Measurements from ENCODE around the gene NHSL2. TPM values are rescaled to one million over a fixed set of nuclear protein-coding genes. Genes with fewer than 3 reads are reported as not detected.
A peak's percentile ranks its signal among the peaks of the same experiment; 100 is the strongest.
"Not testable (repeated sequence)": the region's sequence is repeated elsewhere in the genome, so short reads cannot be mapped to it uniquely, and the experiment has no call there.

The NHSL2 gene
- total RNA-seq, 2 donors from 2014 or later: 1.6 to 2.9 TPM

DNA sequence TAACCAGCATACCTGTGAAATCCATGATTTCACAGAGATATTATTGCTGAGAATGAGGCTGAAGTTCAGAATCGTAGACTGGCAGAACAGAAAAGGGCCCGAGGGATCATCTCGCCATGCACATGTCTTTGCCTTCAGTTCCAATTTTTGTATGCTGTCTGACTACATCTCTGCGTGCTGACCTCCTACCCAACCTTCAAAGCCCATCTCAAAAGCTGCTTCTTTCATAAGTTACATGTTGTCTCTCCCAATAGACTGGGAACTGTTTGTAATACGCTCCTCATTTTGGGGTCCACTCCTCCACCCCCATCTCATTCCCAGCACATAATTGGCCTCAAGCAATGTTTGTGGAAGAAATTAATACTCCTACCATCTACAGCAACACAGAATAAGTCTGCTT, 142.9 kb downstream of the NHSL2 start:
- DNase-seq (no peak), ATAC-seq (no peak)
- H3K9me3 ChIP-seq: no peaks in the 10 kb centered on the region
- H3K4me1 ChIP-seq: no peaks in the 10 kb centered on the region
- H3K4me3 ChIP-seq: no peak overlapping the region
- WGBS, 2 donors: 83 to 84% methylated on average over 5 of the region's 5 CpGs
- TF ChIP-seq, protein P1, sequence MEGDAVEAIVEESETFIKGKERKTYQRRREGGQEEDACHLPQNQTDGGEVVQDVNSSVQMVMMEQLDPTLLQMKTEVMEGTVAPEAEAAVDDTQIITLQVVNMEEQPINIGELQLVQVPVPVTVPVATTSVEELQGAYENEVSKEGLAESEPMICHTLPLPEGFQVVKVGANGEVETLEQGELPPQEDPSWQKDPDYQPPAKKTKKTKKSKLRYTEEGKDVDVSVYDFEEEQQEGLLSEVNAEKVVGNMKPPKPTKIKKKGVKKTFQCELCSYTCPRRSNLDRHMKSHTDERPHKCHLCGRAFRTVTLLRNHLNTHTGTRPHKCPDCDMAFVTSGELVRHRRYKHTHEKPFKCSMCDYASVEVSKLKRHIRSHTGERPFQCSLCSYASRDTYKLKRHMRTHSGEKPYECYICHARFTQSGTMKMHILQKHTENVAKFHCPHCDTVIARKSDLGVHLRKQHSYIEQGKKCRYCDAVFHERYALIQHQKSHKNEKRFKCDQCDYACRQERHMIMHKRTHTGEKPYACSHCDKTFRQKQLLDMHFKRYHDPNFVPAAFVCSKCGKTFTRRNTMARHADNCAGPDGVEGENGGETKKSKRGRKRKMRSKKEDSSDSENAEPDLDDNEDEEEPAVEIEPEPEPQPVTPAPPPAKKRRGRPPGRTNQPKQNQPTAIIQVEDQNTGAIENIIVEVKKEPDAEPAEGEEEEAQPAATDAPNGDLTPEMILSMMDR (IDR thresholded peaks at IDR 0.05): no peak
- no peak for TF ChIP-seq POLR2A (IDR thresholded peaks at IDR 0.05)
- no peaks in the 10 kb centered on the region for H3K36me3 ChIP-seq (replicated peaks in 1 of 2; ENCODE audit: insufficient read depth in 1 of 2, low read depth in 2 of 2)
- H3K27ac ChIP-seq: no peak overlapping the region
- intact Hi-C loops (cut with DNase I): no loop called here
- no peaks in the 10 kb centered on the region for H3K27me3 ChIP-seq

DNA sequence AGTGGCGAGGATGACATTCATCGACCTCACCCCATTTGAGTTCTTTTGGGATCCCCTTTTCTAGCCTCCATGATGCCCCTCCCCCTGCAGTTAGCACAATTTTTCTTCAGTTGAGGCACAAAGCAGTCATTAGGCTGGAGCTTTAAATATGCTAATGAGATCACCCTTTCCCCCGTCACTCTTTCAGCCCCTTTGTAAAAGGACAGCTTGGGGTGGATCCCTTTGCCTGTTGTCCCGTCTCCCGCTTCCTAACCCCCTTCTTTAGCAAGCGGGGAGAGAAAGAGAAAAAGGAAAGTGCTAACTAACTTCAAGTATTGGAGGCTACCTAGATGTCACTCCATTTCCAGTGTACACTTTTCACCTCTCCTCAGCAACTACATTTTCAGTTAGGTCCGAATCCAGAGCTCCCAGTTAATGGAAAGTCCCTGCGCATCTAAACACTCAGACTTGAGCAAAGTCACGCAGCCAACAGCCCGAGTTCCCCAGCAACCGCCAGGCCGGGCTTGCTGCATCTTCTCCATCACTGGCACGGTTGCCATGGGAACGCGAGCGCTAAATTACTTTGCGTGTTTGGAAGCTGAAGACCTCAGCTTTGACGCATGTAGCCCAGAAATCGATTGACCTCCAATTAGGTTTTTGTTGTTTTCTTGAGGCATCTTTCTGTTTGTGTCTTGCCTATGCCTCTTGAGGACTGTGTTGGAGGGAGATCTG, 144.3 kb downstream of the NHSL2 start:
- no peak for DNase-seq

DNA sequence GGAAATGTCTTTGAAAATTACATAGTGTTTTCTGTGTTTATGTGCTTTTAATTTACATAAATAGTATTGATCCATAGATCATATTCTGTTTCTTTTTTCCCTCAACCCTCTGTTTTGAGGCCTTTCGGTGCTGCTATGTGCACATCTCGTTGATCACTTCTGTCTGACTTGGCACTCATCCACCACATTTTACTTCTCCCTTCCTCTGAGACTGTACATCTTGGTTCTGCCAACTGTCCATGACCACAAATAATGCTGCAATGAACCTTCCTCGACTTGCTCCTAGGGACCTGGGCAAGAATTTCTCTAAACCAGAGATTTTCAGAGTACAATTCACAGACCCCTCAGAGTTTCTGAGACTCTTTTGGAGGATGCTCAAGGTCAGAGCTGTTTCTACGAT, 146.7 kb downstream of the NHSL2 start:
- H3K4me1 ChIP-seq: no peaks in the 10 kb centered on the region
- DNase-seq (peak in 1 of 4 donors; percentile 30), ATAC-seq (no peak)
- H3K27me3 ChIP-seq: no peaks in the 10 kb centered on the region
- H3K4me3 ChIP-seq: no peak overlapping the region
- intact Hi-C loops (cut with DNase I): no loop called here
- H3K9me3 ChIP-seq: no peaks in the 10 kb centered on the region
- no peak overlapping the region for H3K27ac ChIP-seq
- H3K36me3 ChIP-seq (replicated peaks in 1 of 2; ENCODE audit: insufficient read depth in 1 of 2, low read depth in 2 of 2): no peaks in the 10 kb centered on the region
- no peak for TF ChIP-seq POLR2A (IDR thresholded peaks at IDR 0.05)
- TF ChIP-seq, protein P1 (IDR thresholded peaks at IDR 0.05): no peak
- 30 to 50% methylated on average over 4 of the region's 4 CpGs for WGBS, 2 donors

More for the DNA sequence above, 144.3 kb downstream of the NHSL2 start:
- Histone ChIP-seq H3K36me3 (replicated peaks in 1 of 2; ENCODE audit: insufficient read depth in 1 of 2, low read depth in 2 of 2) (no peaks in the 10 kb centered on the region), H3K9me3 (no peaks in the 10 kb centered on the region), H3K27ac (no peak overlapping the region), H3K4me3 (no peak overlapping the region), H3K4me1 (no peaks in the 10 kb centered on the region), H3K27me3 (no peaks in the 10 kb centered on the region)
- no peak for ATAC-seq
- intact Hi-C loops (cut with DNase I): no loop called here
- 42 to 60% methylated on average over 9 to 17 of the region's 19 CpGs for WGBS, 2 donors
- TF ChIP-seq, protein P1 (IDR thresholded peaks at IDR 0.05): no peak
- TF ChIP-seq POLR2A (IDR thresholded peaks at IDR 0.05): no peak

DNA sequence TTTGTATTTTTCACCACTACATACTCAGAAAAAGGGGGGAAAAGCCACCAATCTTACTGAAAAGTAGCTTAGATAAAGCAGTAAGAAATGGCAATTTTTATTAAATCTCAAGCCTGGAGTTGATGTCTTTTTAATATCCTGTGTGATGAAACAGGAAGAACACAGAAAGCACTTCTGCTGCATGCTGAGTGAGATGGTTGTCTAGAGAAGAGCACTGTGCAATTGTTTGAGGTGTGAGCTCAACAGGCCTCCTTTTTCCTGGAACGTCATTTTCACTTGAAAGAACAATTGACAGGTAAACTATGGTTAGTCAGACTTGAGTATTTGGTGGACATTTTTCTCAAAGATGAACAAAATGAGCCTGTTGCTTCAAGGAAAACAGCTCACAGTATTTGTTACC, 147.2 kb downstream of the NHSL2 start:
- no peak for DNase-seq
- ATAC-seq: no peak
- no peak for TF ChIP-seq POLR2A (IDR thresholded peaks at IDR 0.05)
- TF ChIP-seq, protein P1 (IDR thresholded peaks at IDR 0.05): no peak
- Histone ChIP-seq H3K4me3 (no peak overlapping the region), H3K4me1 (peaks cover 4% of the 10 kb centered on the region), H3K27me3 (no peaks in the 10 kb centered on the region), H3K27ac (no peak overlapping the region), H3K36me3 (replicated peaks in 1 of 2; ENCODE audit: insufficient read depth in 1 of 2, low read depth in 2 of 2) (no peaks in the 10 kb centered on the region), H3K9me3 (no peaks in the 10 kb centered on the region)
- intact Hi-C loops (cut with DNase I): no loop called here
- WGBS, 2 donors: 27 to 33% methylated on average over 1 of the region's 1 CpG

DNA sequence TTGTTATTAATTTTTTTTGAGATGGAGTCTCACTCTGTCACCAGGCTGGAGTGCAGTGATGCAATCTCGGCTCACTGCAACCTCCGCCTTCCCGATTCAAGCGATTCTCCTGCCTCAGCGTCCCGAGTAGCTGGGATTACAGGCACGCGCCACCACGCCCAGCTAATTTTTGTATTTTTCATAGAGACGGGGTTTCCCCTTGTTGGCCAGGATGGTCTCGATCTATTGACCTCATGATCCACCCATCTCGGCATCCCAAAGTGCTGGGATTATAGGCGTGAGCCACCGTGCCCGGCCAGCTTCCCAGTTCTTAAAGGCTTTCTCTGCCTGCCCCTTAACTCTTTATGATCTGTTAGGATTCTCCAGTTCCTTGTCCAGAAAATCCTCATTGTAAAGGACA, 147.7 kb downstream of the NHSL2 start:
- intact Hi-C loops (cut with DNase I); H3K4me3 ChIP-seq; H3K36me3 ChIP-seq (replicated peaks in 1 of 2; ENCODE audit: insufficient read depth in 1 of 2, low read depth in 2 of 2); H3K4me1 ChIP-seq; H3K27me3 ChIP-seq; ATAC-seq; H3K27ac ChIP-seq; H3K9me3 ChIP-seq; DNase-seq: not testable (repeated sequence)
- WGBS, 2 donors: 63 to 78% methylated on average over 13 to 15 of the region's 15 CpGs

Data from body of pancreas (tissue), 4 donors.